Measurements from ENCODE around the gene NUTF2.
"Not testable (repeated sequence)": the region's sequence is repeated elsewhere in the genome, so short reads cannot be mapped to it uniquely, and the experiment has no call there.

NUTF2 gene

GRCh38 chr16:67846320-67847063 lies at the start of gene NUTF2:
Gene NUTF2 (plus strand): TSS chr16:67846933. CDS start chr16:67865131, 18,198 bp downstream.
- DNase-seq (ENCODE audit: low read depth in 2 of 2) = peak; percentile 92 to 93

- no peak for DNase-seq (ENCODE audit: low read depth in 2 of 2)
These were observed 46.3 kb upstream of the NUTF2 start for GRCh38 chr16:67800338-67800926.

GRCh38 chr16:67801241-67801640 lies 45.5 kb upstream of the NUTF2 start:
- DNase-seq (ENCODE audit: low read depth in 2 of 2) = no peak

- DNase-seq (ENCODE audit: low read depth in 2 of 2) = no peak
These were observed 44.9 kb upstream of the NUTF2 start for GRCh38 chr16:67801883-67802282.

GRCh38 chr16:67803894-67804293 lies 42.8 kb upstream of the NUTF2 start:
- DNase-seq (ENCODE audit: low read depth in 2 of 2) = no peak

- DNase-seq (ENCODE audit: low read depth in 2 of 2) = no peak
These were observed 41.7 kb upstream of the NUTF2 start for GRCh38 chr16:67804853-67805542.

GRCh38 chr16:67805718-67806427 lies 40.9 kb upstream of the NUTF2 start:
- DNase-seq (ENCODE audit: low read depth in 2 of 2) = no peak

- DNase-seq (ENCODE audit: low read depth in 2 of 2) = peak; percentile 92 to 93
These were observed 40.1 kb upstream of the NUTF2 start, which contains the start of the genes RANBP10 and TSNAXIP1 for GRCh38 chr16:67806428-67807147. Gene RANBP10 (minus strand): TSS chr16:67806560. CDS start chr16:67806536, 24 bp downstream. Gene TSNAXIP1 (plus strand): TSS chr16:67806889. CDS start chr16:67807150, 261 bp downstream.

GRCh38 chr16:67807148-67807682 lies 39.5 kb upstream of the NUTF2 start:
- DNase-seq (ENCODE audit: low read depth in 2 of 2) = no peak

GRCh38 chr16:67811899-67812298 lies 34.8 kb upstream of the NUTF2 start:
- no peak for DNase-seq (ENCODE audit: low read depth in 2 of 2)

- no peak for DNase-seq (ENCODE audit: low read depth in 2 of 2)
These were observed 32.2 kb upstream of the NUTF2 start for GRCh38 chr16:67814567-67814966.

GRCh38 chr16:67820608-67821259 lies 26.0 kb upstream of the NUTF2 start:
- no peak for DNase-seq (ENCODE audit: low read depth in 2 of 2)

GRCh38 chr16:67822511-67822910 lies 24.2 kb upstream of the NUTF2 start:
- no peak for DNase-seq (ENCODE audit: low read depth in 2 of 2)

GRCh38 chr16:67825119-67825518 lies 21.6 kb upstream of the NUTF2 start:
- DNase-seq (ENCODE audit: low read depth in 2 of 2) = no peak

- DNase-seq (ENCODE audit: low read depth in 2 of 2) = no peak
These were observed 20.8 kb upstream of the NUTF2 start for GRCh38 chr16:67825906-67826305.

- no peak for DNase-seq (ENCODE audit: low read depth in 2 of 2)
These were observed 18.1 kb upstream of the NUTF2 start for GRCh38 chr16:67828651-67829050.

- no peak for DNase-seq (ENCODE audit: low read depth in 2 of 2)
These were observed 13.7 kb upstream of the NUTF2 start for GRCh38 chr16:67833030-67833414.

- DNase-seq (ENCODE audit: low read depth in 2 of 2) = peak; percentile 80 to 93
These were observed 13.1 kb upstream of the NUTF2 start for GRCh38 chr16:67833415-67834241.

- DNase-seq (ENCODE audit: low read depth in 2 of 2) = no peak
These were observed 12.5 kb upstream of the NUTF2 start for GRCh38 chr16:67834242-67834614.

- not testable (repeated sequence) for DNase-seq (ENCODE audit: low read depth in 2 of 2)
These were observed 9.5 kb upstream of the NUTF2 start for GRCh38 chr16:67837190-67837589.

Data from stimulated activated CD4-positive, alpha-beta T cell treated with anti-CD3 and anti-CD28 coated beads, Interleukin-12 subunit alpha, Interleukin-12 subunit beta, amount 100 ng/mL, for 24 hours (primary cell).